GM12878 (cell line): ENCODE measurements around the gene NEURL4.

Source experiments
- CEBPZ ChIP-seq: fragments of 150-350 bp; IDR thresholded peaks from 2 replicates; pipeline ENCODE4 v1.6.1; 2016; ENCODE audit warnings: low read depth, low read length
- GABPA ChIP-seq: IDR thresholded peaks from 2 replicates; pipeline ENCODE4 v1.6.1; 2014; ENCODE audit warnings: antibody characterized with exemption, low read depth, mild to moderate bottlenecking, inconsistent platforms
- MTA3 ChIP-seq: IDR thresholded peaks from 2 replicates; pipeline ENCODE4 v1.6.1; 2012; ENCODE audit warnings: low read length, inconsistent platforms, borderline replicate concordance
- PKNOX1 ChIP-seq: fragments of 450-650 bp; IDR thresholded peaks from 2 replicates; pipeline ENCODE4 v1.6.1; 2016; ENCODE audit warnings: mild to moderate bottlenecking
- REST ChIP-seq: IDR thresholded peaks from 2 replicates; pipeline ENCODE4 v1.6.1; 2012; ENCODE audit warnings: mild to moderate bottlenecking, low read depth, low read length
- TAF1 ChIP-seq: IDR thresholded peaks from 2 replicates; pipeline ENCODE4 v1.6.1; 2011; ENCODE audit warnings: mild to moderate bottlenecking, low read depth, low read length, borderline replicate concordance
- TARDBP ChIP-seq: IDR thresholded peaks from 2 replicates; pipeline ENCODE4 v1.6.1; 2016; ENCODE audit warnings: borderline replicate concordance
- TCF7 ChIP-seq: IDR thresholded peaks from 2 replicates; pipeline ENCODE4 v1.6.1; 2014; ENCODE audit warnings: antibody characterized with exemption, borderline replicate concordance
- TF ChIP-seq, protein P1 (sequence below), 3 experiments: IDR thresholded peaks in 2 of 3; conservative IDR thresholded peaks in 1 of 3; 2 replicates each; pipeline ENCODE4 v1.5.1; 2011; ENCODE audit warnings: low read depth in 3 of 3, low read length in 3 of 3, mild to moderate bottlenecking in 3 of 3, control low read depth in 2 of 3, moderate library complexity in 2 of 3, inconsistent platforms in 1 of 3, mixed read lengths in 1 of 3; ENCODE audit not compliant: control insufficient read depth in 2 of 3, insufficient read depth in 1 of 3; ENCODE audit errors: extremely low read depth in 1 of 3

- TF ChIP-seq TAF1: no peak
- TF ChIP-seq TCF7: no peak
- no peak for TF ChIP-seq PKNOX1
- TF ChIP-seq REST: no peak
- TF ChIP-seq, protein P1, sequence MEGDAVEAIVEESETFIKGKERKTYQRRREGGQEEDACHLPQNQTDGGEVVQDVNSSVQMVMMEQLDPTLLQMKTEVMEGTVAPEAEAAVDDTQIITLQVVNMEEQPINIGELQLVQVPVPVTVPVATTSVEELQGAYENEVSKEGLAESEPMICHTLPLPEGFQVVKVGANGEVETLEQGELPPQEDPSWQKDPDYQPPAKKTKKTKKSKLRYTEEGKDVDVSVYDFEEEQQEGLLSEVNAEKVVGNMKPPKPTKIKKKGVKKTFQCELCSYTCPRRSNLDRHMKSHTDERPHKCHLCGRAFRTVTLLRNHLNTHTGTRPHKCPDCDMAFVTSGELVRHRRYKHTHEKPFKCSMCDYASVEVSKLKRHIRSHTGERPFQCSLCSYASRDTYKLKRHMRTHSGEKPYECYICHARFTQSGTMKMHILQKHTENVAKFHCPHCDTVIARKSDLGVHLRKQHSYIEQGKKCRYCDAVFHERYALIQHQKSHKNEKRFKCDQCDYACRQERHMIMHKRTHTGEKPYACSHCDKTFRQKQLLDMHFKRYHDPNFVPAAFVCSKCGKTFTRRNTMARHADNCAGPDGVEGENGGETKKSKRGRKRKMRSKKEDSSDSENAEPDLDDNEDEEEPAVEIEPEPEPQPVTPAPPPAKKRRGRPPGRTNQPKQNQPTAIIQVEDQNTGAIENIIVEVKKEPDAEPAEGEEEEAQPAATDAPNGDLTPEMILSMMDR (IDR thresholded peaks at IDR 0.05 in 2 of 3, conservative IDR thresholded peaks at IDR 0.05 in 1 of 3; ENCODE audit: control insufficient read depth in 2 of 3, extremely low read depth in 1 of 3, insufficient read depth in 1 of 3, low read depth in 3 of 3, low read length in 3 of 3): no peak
- TF ChIP-seq MTA3: no peak
- no peak for TF ChIP-seq GABPA
- no peak for TF ChIP-seq TARDBP
- TF ChIP-seq CEBPZ: no peak
Measured at GRCh38 chr17:7292729-7293128, 36.4 kb downstream of the NEURL4 start.
